Neural cell (in vitro differentiated cells): Measurements from ENCODE around the gene ODAM. TPM values are rescaled to one million over a fixed set of nuclear protein-coding genes. Genes with fewer than 3 reads are reported as not detected.
"Not testable (repeated sequence)": the region's sequence is repeated elsewhere in the genome, so short reads cannot be mapped to it uniquely, and the experiment has no call there.

Experiments
- H2AFZ ChIP-seq: fragments of 200-600, 300-800 bp; sonication (generic), shearing (Covaris generic); 2 replicates; pipeline ENCODE4 v1.6.0; 2014; ENCODE audit warnings: low read depth, mild to moderate bottlenecking, antibody characterized with exemption, low read length, moderate library complexity
- H3F3A ChIP-seq: fragments of 200-600 bp; shearing (Covaris generic); 2 replicates; pipeline ENCODE4 v1.6.1; 2016; ENCODE audit warnings: mild to moderate bottlenecking, moderate library complexity, mixed read lengths, antibody characterized with exemption, low read length; ENCODE audit not compliant: insufficient read depth, poor library complexity, severe bottlenecking
- H3K27ac ChIP-seq: fragments of 200-600, 300-800 bp; sonication (generic), shearing (Covaris generic); 2 replicates; pipeline ENCODE4 v1.5.1; 2014; ENCODE audit warnings: mild to moderate bottlenecking, low read length, moderate library complexity
- H3K27me3 ChIP-seq: fragments of 300-800, 200-600 bp; sonication (generic), shearing (Covaris generic); 2 replicates; pipeline ENCODE4 v1.6.0; 2014; ENCODE audit warnings: mild to moderate bottlenecking, low read depth, low read length, moderate library complexity; ENCODE audit not compliant: insufficient read depth
- H3K36me3 ChIP-seq: fragments of 300-800, 200-600 bp; sonication (generic), shearing (Covaris generic); 2 replicates; pipeline ENCODE4 v1.5.1; 2014; ENCODE audit warnings: mild to moderate bottlenecking, antibody characterized with exemption, low read length, moderate library complexity; ENCODE audit not compliant: insufficient read depth
- H3K4me2 ChIP-seq: fragments of 300-800, 200-600 bp; sonication (generic), shearing (Covaris generic); 2 replicates; pipeline ENCODE4 v1.6.0; 2014; ENCODE audit warnings: mild to moderate bottlenecking, low read length
- H3K4me3 ChIP-seq: fragments of 300-800, 200-600 bp; sonication (generic), shearing (Covaris generic); 2 replicates; pipeline ENCODE4 v1.5.1; 2014; ENCODE audit warnings: mild to moderate bottlenecking, low read length, moderate library complexity
- H3K79me2 ChIP-seq: fragments of 200-600 bp; shearing (Covaris generic); replicated peaks from 2 replicates; pipeline ENCODE4 v1.6.0; 2014; ENCODE audit warnings: mild to moderate bottlenecking, low read length, moderate library complexity; ENCODE audit not compliant: insufficient read depth
- H3K9ac ChIP-seq: fragments of 300-800, 200-600 bp; sonication (generic), shearing (Covaris generic); 2 replicates; pipeline ENCODE4 v1.6.1; 2016; ENCODE audit warnings: mild to moderate bottlenecking, low read length, mixed read lengths
- H3K9me2 ChIP-seq: fragments of 200-600 bp; shearing (Covaris generic); 2 replicates; pipeline ENCODE4 v1.6.1; 2016; ENCODE audit warnings: mild to moderate bottlenecking, low read length, mixed read lengths; ENCODE audit not compliant: insufficient read depth
- H3K9me3 ChIP-seq: fragments of 200-600, 300-800 bp; sonication (generic), shearing (Covaris generic); 2 replicates; pipeline ENCODE4 v1.6.1; 2016; ENCODE audit warnings: mild to moderate bottlenecking, mixed run types, low read length, moderate library complexity, mixed read lengths
- H4K20me1 ChIP-seq: fragments of 200-600 bp; shearing (Covaris generic); 2 replicates; pipeline ENCODE4 v1.6.1; 2016; ENCODE audit warnings: mild to moderate bottlenecking, mixed run types; ENCODE audit not compliant: insufficient read depth
- EP300 ChIP-seq: fragments of 450-650 bp; conservative IDR thresholded peaks from 2 replicates; pipeline ENCODE4 v1.6.1; 2014; ENCODE audit warnings: antibody characterized with exemption, mild to moderate bottlenecking, moderate library complexity; ENCODE audit not compliant: poor library complexity, severe bottlenecking
- EZH2 ChIP-seq: fragments of 200-600, 300-800 bp; shearing (Covaris generic), sonication (generic); IDR thresholded peaks from 2 replicates; pipeline ENCODE4 v1.6.1; 2014; ENCODE audit warnings: antibody characterized with exemption, low read length, borderline replicate concordance, mild to moderate bottlenecking; ENCODE audit not compliant: insufficient read depth, poor library complexity, severe bottlenecking
- MXI1 ChIP-seq: fragments of 450-650 bp; conservative IDR thresholded peaks from 2 replicates; pipeline ENCODE4 v1.6.1; 2014; ENCODE audit warnings: antibody characterized with exemption, mild to moderate bottlenecking; ENCODE audit not compliant: poor library complexity, severe bottlenecking
- POLR2AphosphoS5 ChIP-seq: IDR thresholded peaks from 2 replicates; pipeline ENCODE4 v1.6.1; 2012
- RAD21 ChIP-seq: fragments of 450-650 bp; conservative IDR thresholded peaks from 2 replicates; pipeline ENCODE4 v1.6.1; 2014; ENCODE audit warnings: antibody characterized with exemption, mild to moderate bottlenecking, moderate library complexity
- SMC3 ChIP-seq: fragments of 450-650 bp; conservative IDR thresholded peaks from 2 replicates; pipeline ENCODE4 v1.6.1; 2014; ENCODE audit warnings: antibody characterized with exemption, mild to moderate bottlenecking, moderate library complexity; ENCODE audit not compliant: poor library complexity
- TAF1 ChIP-seq: IDR thresholded peaks from 2 replicates; pipeline ENCODE4 v1.6.1; 2012; ENCODE audit warnings: low read depth
- polyA plus RNA-seq: library from polyadenylated mRNA; depleted of rRNA; stranded (reverse); fragments of >200 nt; gene quantifications from 2 replicates; pipeline ENCODE4 v1.2.3, GENCODE V29; 2014
- TF ChIP-seq, protein P1 (sequence below): fragments of 450-650 bp; IDR thresholded peaks from 2 replicates; pipeline ENCODE4 v1.5.1; 2014; ENCODE audit warnings: antibody characterized with exemption, mild to moderate bottlenecking, moderate library complexity; ENCODE audit not compliant: poor library complexity, severe bottlenecking
- TF ChIP-seq, protein P2 (sequence below): IDR thresholded peaks from 2 replicates; pipeline ENCODE4 v1.6.1; 2012; ENCODE audit warnings: borderline replicate concordance

Gene ODAM
- polyA plus RNA-seq, 1 donor from 2014 or later = not detected

DNA sequence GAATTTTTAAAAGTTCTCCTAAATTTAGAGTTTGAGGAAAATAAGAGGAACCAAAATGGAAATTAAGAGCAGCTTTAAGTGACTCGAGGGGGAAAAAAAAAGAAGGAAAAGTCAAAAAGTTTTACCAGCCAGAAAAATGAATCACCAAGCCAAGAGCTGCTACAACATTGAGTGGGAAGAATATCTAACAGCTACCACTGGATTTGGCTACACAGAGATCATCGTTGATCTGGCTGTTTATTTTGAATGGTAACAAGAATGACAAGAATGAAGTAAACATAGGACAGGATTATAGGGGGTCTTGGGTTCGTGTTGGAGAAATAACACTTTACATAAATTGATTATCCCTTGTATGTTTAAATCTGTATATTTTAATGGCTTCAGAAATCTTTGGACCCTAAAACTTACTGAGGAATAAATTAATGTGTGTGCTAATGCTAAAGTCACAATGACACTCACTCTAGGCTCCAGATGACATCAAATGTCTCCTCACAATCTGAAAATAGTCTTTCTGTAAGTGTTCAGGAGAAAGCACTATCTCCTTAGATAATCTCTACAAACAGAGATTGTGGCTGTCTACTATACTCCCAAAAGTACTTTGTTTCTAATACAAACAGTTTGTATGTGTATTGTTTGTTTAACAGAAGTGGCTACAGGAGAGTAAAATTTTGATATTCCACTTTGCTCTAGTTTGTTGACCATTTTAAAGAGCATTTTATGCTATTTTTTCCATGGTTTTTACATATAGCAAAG is 43.8 kb downstream of the ODAM start:
- Histone ChIP-seq H3K4me2 (no peak overlapping the region), H3K27me3 (no peaks in the 10 kb centered on the region), H3K9me3 (no peaks in the 10 kb centered on the region), H3K27ac (no peak overlapping the region), H3K36me3 (no peaks in the 10 kb centered on the region), H4K20me1 (no peaks in the 10 kb centered on the region), H3F3A (no peaks in the 10 kb centered on the region), H3K4me3 (no peak overlapping the region), H3K9me2 (no peaks in the 10 kb centered on the region), H3K79me2 (no peaks in the 10 kb centered on the region), H2AFZ (no peak overlapping the region), H3K9ac (no peak overlapping the region)
- TF ChIP-seq EZH2 = no peak
- TF ChIP-seq TAF1 = no peak
- TF ChIP-seq, protein P1, sequence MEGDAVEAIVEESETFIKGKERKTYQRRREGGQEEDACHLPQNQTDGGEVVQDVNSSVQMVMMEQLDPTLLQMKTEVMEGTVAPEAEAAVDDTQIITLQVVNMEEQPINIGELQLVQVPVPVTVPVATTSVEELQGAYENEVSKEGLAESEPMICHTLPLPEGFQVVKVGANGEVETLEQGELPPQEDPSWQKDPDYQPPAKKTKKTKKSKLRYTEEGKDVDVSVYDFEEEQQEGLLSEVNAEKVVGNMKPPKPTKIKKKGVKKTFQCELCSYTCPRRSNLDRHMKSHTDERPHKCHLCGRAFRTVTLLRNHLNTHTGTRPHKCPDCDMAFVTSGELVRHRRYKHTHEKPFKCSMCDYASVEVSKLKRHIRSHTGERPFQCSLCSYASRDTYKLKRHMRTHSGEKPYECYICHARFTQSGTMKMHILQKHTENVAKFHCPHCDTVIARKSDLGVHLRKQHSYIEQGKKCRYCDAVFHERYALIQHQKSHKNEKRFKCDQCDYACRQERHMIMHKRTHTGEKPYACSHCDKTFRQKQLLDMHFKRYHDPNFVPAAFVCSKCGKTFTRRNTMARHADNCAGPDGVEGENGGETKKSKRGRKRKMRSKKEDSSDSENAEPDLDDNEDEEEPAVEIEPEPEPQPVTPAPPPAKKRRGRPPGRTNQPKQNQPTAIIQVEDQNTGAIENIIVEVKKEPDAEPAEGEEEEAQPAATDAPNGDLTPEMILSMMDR = no peak
- TF ChIP-seq, protein P2, sequence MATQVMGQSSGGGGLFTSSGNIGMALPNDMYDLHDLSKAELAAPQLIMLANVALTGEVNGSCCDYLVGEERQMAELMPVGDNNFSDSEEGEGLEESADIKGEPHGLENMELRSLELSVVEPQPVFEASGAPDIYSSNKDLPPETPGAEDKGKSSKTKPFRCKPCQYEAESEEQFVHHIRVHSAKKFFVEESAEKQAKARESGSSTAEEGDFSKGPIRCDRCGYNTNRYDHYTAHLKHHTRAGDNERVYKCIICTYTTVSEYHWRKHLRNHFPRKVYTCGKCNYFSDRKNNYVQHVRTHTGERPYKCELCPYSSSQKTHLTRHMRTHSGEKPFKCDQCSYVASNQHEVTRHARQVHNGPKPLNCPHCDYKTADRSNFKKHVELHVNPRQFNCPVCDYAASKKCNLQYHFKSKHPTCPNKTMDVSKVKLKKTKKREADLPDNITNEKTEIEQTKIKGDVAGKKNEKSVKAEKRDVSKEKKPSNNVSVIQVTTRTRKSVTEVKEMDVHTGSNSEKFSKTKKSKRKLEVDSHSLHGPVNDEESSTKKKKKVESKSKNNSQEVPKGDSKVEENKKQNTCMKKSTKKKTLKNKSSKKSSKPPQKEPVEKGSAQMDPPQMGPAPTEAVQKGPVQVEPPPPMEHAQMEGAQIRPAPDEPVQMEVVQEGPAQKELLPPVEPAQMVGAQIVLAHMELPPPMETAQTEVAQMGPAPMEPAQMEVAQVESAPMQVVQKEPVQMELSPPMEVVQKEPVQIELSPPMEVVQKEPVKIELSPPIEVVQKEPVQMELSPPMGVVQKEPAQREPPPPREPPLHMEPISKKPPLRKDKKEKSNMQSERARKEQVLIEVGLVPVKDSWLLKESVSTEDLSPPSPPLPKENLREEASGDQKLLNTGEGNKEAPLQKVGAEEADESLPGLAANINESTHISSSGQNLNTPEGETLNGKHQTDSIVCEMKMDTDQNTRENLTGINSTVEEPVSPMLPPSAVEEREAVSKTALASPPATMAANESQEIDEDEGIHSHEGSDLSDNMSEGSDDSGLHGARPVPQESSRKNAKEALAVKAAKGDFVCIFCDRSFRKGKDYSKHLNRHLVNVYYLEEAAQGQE = no peak
- no peak for TF ChIP-seq RAD21
- no peak for TF ChIP-seq EP300
- TF ChIP-seq MXI1 = no peak

DNA sequence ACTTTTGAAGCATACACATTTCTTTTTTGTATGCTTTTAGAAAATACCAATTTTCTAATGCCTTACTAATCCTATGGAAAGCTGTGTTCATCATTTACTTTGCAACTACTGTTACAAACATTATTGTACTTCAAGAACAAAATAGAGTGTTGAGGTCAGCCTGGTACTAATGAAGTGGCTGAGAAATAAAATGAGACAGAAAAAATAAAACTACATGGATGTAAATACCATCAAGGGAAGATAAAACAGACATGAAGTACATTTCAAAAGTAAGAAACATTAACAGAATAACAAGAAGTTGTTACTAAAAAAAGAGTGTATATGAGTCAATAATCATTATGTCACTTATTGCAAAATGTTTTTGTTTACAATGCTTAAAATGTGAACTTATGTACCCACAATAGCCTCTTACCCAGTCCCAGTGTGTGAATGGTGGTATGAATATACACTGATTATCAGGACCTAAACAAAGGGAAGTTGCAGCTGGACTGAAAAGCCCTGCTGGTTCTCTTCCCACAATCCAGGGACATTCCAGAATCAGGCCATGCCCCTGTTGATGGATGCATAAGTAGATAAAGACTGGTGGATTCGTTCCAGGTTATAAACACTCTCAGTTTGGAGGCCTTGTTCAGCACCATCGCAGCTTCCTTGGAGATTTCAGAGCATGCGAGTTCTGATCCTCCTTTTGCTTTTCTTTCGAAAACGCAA is 44.5 kb downstream of the ODAM start:
- H4K20me1 ChIP-seq = no peaks in the 10 kb centered on the region
- TF ChIP-seq RAD21 (no peak), EP300 (no peak), POLR2AphosphoS5 (no peak), SMC3 (no peak), TAF1 (no peak), MXI1 (no peak), EZH2 (no peak)
- TF ChIP-seq, protein P2 = no peak
- TF ChIP-seq, protein P1 = no peak

DNA sequence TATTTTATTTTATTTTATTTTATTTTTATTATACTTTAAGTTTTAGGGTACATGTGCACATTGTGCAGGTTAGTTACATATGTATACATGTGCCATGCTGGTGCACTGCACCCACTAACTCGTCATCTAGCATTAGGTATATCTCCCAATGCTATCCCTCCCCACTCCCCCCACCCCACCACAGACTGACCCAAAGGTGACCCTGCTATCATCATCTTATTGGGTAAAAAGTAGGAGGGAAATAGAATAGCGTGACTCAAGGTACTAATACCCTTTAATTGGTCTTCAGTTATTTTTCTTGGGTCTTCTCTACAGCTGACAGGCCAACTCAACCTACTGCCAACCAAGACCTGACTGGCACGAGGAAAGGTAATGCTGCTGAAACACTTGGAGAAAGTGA is 46.8 kb downstream of the ODAM start, which contains the start of gene CSN3:
Gene CSN3, plus strand, starts transcription at position 301 of the 400 bp plus-strand sequence. CDS start 2,223 bp downstream, outside the sequence.
- not testable (repeated sequence) for H3K79me2 ChIP-seq, H3K36me3 ChIP-seq, H2AFZ ChIP-seq, H3K9ac ChIP-seq, H3F3A ChIP-seq, H4K20me1 ChIP-seq, H3K9me3 ChIP-seq, H3K27me3 ChIP-seq, H3K27ac ChIP-seq, H3K4me2 ChIP-seq, H3K4me3 ChIP-seq, H3K9me2 ChIP-seq

More for the DNA sequence above, 44.5 kb downstream of the ODAM start:
- Histone ChIP-seq H3K79me2 (no peaks in the 10 kb centered on the region), H3F3A (no peaks in the 10 kb centered on the region), H3K4me2 (no peak overlapping the region), H3K27me3 (no peaks in the 10 kb centered on the region), H3K36me3 (no peaks in the 10 kb centered on the region), H3K9me2 (no peaks in the 10 kb centered on the region), H3K4me3 (no peak overlapping the region), H3K9ac (no peak overlapping the region), H3K27ac (no peak overlapping the region), H2AFZ (no peak overlapping the region), H3K9me3 (no peaks in the 10 kb centered on the region)
